AG20443 (cell line): ENCODE results near the gene TP53.

Experiments used
- DNase-seq: peaks from one replicate; pipeline ENCODE4 v3.0.0; 2012; ENCODE audit warnings: low spot score, mixed read lengths

The TP53 gene

DNA sequence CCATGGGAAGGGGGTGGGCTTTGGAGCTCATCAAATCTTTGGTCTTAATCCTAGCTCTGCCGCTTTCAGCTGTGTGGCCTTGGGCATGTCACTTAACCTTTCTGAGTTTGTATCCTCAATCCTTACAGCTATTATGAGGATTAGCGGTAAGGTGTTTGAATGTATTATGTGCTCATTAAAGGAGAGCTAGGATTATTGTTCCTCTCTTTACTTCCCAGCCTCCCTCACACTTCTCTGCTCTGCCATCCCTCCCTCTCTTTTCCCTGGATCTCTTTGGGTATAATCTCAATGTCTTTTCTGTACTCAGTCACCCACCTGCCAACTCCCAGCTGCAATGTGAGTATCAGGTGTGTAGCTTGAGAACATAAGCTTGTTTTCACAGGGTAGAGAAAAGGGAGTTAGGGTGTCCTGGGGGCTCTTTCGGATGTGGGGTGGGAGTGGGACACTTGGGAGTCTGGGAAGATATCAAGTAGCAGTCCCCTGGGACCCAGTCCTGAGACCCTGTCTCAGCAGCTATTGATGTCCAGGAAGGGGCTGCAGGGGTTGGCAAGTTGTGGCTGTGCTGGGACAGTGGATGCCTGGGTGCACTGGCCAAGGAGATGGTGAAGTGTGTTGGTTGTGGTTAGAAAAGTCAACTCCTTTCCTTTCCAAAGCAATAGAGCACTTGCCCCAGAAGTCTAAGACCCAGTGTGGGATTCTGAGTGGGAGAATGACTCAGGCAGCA is 19.5 kb upstream of the TP53 start:
- no peak for DNase-seq

GRCh38 chr17:7705269-7706255 is 18.3 kb upstream of the TP53 start:
- no peak for DNase-seq

DNA sequence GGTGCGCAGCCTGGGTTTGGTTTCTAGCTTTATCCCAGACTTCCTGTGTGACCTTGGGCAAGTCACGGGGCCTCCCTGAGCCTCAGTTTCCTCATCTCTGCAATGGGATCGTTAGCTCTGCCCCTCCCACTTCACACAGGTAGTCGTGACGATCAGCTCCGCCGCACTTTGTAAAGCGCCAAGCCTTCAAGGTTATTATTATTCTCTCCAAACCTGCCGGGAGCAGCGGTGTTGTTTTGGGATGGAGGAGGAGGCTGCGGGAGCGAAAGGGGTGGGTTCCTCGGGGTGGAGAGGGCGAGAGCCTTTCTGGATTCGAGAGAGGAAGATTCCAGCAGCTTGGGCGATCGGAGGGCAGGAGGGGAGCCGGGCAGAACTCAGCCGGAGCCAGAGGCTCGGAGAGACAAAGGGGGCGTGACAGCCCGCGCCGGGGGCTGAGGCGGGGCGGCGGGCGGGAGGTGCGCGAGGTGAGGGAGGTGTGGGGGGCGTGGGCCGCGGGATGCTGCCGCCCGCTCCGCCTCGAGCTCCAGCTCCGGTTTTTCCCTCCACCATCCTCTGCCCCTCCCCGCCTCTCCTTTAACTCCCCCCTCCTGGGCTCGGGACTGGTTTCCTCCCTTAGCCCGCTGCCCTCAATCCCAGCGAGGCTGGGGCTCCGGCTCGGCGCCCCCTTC is 17.4 kb upstream of the TP53 start, which contains the start of gene EFNB3:
Gene EFNB3 (plus strand): TSS at position 602 of the 668 bp plus-strand sequence. CDS start 397 bp downstream, outside the sequence.
- DNase-seq: peak; percentile 43

DNA sequence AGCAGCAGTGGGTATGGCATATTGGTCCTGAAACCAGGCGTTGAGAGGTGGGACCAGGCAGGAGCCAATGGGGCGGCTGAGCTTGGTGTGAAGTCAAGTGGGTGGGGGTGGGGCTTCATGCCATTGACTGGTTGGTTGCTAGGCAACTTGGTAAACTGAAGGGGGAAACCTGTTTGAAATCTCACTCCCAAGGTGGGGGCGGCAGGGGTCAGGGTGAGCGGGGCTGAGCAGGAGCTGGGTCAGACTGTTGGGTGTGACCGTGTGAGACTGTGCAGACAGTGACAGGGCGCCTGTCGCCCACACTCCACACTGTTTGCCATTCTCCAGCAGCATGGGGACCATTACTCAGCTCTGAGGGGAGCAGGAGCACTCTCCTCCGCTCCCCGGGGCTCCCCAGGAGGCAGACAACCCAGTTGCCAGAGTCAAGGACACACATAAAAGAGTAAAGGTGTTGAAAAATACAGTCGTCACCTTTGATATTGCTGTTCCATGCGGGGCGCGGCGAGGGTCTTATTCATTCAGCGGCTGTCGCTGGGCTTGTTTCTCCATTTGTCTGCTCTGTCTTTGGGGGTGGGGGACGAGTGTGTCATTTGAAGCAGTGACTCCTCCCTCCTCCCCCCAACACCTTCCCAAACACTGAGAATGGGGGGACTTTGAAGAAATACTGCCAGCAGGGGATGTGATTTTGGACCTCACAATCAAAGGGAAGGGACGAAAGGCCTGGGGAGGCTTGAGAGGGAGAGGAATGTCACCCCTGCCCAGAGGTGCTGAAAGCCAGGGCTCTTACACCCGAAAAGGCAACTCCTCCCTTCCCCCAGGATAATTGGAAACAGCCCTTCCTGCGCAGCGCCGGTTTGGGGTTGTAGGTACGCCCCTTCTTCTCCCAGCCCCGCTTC is 16.5 kb upstream of the TP53 start:
- peak; percentile 57 for DNase-seq

DNA sequence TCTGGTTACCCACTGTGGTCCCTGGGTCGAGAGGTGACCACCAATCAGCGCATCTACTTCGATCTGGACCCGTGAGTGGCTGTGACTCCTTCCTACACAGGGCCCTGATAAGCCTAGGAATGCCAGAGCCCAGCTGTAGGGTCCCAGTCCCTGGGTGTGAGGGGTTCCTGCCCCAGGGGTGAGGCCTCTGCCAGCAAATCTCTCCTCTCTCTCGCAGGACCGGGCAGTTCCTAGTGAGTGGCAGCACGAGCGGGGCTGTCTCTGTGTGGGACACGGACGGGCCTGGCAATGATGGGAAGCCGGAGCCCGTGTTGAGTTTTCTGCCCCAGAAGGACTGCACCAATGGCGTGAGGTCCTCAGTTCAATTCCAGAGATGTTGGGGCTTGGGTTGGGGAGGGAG is 15.5 kb upstream of the TP53 start:
- no peak for DNase-seq

GRCh38 chr17:7701681-7702080 is 14.4 kb upstream of the TP53 start:
- DNase-seq: no peak

DNA sequence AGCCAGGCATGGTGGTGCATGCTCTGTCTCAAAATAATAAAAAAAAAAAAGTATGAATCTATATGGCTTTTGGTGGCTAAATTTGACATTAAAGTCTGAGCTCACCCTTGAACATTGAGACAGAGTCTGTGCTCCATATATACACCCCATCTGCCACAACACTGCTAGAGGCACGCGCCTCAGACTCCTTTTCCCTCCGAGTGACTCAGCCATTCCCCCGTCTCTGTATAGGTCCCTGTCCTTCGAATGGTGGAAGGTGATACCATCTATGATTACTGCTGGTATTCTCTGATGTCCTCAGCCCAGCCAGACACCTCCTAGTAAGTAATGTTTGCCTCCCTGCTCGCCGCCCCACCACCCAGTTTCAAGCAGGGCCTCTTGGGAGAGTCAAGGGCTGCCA is 13.2 kb upstream of the TP53 start:
- DNase-seq: no peak

- no peak for DNase-seq
Measured at GRCh38 chr17:7697828-7698588, 10.7 kb upstream of the TP53 start.

DNA sequence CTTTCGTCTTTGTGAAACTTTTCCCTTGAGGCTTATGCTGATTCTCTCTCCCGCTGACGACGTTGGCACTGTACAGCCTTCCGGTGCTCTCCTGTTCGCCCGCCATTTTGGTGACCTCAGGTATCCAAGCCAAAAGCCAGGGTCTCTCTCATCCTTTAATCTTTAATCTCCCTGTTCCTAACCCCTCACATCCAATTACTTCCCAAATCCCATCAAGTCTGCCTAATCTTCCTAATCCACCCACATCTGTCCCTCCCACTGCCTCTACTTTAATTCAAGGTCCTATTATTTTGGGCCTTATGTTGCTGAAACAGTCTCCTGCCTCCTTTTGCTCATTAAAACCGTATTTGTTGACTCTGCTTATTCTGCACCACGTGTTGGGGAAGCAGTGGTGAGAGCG is 8.3 kb upstream of the TP53 start:
- no peak for DNase-seq

DNA sequence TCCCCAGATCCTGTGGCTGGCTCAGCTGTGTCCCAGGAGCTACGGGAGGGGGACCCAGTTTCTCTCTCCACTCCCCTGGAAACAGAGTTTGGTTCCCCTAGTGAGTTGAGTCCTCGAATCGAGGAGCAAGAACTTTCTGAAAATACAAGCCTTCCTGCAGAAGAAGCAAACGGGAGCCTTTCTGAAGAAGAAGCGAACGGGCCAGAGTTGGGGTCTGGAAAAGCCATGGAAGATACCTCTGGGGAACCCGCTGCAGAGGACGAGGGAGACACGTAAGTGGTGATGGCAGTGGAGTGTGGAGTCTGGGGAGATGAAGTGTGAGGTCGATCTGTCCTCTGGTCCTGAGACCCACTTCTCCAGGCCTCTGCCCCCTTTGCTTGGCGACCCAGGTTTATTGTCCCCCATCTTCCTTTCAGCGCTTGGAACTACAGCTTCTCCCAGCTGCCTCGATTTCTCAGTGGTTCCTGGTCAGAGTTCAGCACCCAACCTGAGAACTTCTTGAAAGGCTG is 1.6 kb upstream of the TP53 start:
- DNase-seq: no peak

- DNase-seq: peak; percentile 96
Measured at GRCh38 chr17:7687908-7688807, 868 bp upstream of the TP53 start, which contains the start of gene WRAP53. Gene WRAP53 (plus strand): TSS chr17:7688477. CDS start chr17:7688649, 172 bp downstream.

- DNase-seq: peak; percentile 81
Measured at GRCh38 chr17:7686222-7687071, 843 bp downstream of the TP53 start.

DNA sequence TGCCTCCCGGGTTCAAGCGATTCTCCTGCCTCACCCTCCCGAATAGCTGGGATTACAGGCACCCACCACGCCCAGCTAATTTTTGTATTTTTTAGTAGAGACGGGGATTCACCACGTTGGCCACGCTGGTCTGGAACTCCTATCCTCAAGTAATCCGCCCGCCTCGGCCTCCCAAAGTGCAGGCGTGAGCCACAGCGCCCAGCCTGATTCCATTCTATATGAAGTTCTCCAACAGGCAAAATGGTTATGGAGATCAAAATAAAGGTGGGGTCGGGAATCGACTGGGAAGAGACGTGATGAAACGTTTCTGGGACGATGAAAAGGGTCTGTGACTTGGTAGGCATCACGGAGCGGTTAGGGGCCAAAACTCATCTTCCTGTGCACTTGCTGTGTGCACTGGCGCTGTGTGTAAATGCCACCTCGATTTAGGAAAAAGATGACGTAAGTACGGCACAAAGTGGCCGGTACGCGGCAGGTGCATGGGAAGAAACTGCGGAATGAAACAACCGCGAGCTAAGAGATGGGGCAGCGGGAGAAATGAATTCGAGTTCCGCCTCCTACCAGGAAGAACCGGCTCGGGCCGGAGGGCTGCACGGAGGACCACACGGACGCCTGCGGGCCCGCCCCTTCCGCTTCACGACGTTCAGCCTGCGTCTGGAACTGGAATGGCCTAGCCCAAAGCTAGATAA is 1.6 kb downstream of the TP53 start:
- peak; percentile 94 for DNase-seq

GRCh38 chr17:7684851-7685532 is 2.3 kb downstream of the TP53 start:
- DNase-seq: no peak

DNA sequence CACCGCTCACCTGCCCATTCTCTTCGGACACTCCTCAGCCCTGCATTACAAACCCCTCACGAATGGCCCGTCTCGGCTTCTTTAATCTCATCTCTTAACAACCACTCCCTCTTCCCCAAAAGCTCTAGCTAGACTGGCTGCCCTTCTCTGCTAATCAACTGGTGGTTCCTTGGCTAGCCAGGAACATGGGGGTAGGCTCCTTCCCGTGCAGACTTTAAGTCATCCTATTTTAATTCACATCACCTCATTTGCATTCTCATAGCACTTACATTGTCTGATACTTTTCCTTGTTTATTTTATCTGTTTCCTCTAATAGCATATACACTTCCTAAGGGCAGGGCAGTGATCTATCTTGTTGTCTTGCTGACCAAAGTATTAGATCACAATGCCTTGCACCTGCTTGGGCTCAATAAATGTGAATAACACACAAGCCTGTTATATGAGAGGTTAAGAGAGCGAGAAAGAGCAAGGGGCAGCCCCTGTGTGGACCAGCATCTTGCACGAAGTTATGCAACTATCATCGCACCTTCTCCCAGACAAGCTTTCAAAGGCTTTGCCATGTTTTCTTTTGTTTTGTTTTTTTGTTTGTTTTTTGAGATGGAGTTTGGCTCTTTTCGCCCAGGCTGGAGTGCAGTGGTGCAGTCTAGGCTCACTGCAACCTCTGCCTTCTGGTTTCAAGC is 9.8 kb downstream of the TP53 start:
- no peak for DNase-seq

DNA sequence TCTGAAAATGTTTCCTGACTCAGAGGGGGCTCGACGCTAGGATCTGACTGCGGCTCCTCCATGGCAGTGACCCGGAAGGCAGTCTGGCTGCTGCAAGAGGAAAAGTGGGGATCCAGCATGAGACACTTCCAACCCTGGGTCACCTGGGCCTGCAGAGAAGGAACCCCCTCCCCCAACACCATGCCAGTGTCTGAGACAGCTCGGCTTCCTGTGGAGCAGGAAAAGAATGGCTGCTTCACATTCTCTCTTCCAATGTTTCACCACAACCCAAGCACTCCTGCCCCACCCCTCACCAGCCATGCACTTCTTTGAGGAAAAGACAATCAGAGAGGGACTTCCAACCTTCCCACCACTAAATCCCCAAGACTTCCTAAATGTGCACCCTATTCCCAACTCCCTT is 10.8 kb downstream of the TP53 start:
- DNase-seq: peak; percentile 5
